Measurements from ENCODE around the gene RAPGEF1. TPM values are rescaled to one million over a fixed set of nuclear protein-coding genes. Genes with fewer than 3 reads are reported as not detected.
A peak's percentile ranks its signal among the peaks of the same experiment; 100 is the strongest.

RAPGEF1 gene
- total and polyA plus RNA-seq, 12 donors: 14.5 to 136 (median 49.1) TPM

DNA sequence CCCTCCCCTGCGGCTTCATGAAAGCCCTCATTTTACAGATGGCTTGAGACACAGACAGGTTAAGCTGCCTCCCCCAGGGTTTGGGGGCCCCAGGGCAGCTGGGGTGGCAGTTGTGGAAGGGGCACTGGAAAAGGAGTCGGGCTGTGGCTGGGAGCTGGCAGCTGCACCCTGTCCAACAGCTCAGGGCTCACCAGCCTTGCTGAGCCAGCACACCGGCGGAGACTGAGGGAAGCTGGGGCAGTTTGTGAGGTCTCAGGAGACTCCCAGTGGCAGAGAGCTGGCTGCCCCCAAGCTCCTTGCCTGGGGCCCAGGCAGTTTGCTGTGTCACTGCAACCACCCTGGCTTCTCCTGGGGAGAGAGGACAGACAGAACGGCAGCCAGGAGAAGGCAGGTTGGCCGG is 34.8 kb upstream of the RAPGEF1 start:
- intact Hi-C loops (cut with DNase I): no loop called here
- no peaks in the 10 kb centered on the region for H3K36me3 ChIP-seq (replicated peaks in 1 of 2)
- H3K27me3 ChIP-seq: peaks cover 4% of the 10 kb centered on the region
- H3K9me3 ChIP-seq (replicated peaks in 1 of 3): no peaks in the 10 kb centered on the region
- WGBS, 4 donors: 73 to 100% (median 84%) methylated on average over 1 to 6 of the region's 6 CpGs
- no peaks in the 10 kb centered on the region for H3K4me1 ChIP-seq (replicated peaks in 1 of 2)
- DNase-seq: no peak
- H3K4me3 ChIP-seq: no peak overlapping the region
- TF ChIP-seq POLR2A (IDR thresholded peaks at IDR 0.05): no peak
- TF ChIP-seq, protein P1, sequence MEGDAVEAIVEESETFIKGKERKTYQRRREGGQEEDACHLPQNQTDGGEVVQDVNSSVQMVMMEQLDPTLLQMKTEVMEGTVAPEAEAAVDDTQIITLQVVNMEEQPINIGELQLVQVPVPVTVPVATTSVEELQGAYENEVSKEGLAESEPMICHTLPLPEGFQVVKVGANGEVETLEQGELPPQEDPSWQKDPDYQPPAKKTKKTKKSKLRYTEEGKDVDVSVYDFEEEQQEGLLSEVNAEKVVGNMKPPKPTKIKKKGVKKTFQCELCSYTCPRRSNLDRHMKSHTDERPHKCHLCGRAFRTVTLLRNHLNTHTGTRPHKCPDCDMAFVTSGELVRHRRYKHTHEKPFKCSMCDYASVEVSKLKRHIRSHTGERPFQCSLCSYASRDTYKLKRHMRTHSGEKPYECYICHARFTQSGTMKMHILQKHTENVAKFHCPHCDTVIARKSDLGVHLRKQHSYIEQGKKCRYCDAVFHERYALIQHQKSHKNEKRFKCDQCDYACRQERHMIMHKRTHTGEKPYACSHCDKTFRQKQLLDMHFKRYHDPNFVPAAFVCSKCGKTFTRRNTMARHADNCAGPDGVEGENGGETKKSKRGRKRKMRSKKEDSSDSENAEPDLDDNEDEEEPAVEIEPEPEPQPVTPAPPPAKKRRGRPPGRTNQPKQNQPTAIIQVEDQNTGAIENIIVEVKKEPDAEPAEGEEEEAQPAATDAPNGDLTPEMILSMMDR (IDR thresholded peaks at IDR 0.05): no peak
- no peak overlapping the region for H3K27ac ChIP-seq

DNA sequence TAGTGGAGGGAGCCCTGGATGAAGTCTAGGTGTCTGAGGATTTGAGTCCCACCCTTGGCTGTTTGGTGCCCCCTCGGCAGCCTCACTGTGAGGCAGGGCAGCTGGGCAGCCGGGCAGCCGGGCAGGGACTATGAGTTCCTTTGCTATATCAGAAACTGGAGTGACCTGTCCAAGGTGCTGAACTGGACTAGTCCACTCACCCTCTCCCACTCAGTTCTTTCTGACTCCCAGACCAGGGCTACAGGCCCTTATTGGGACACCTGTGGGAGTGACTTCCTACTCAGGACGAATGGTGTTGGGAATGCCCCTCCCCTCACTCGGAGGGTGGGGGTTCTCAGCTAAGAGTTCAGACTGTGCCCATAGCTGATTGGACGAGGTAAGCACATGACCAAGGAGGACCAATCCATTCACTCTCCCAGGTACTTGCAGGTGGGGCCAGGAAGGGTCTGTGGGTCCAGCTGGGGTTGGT is 34.1 kb upstream of the RAPGEF1 start:
- peak in 6 of 7 donors; percentile 32 to 73 (median 68) for DNase-seq
- peaks cover 4% of the 10 kb centered on the region for H3K27me3 ChIP-seq
- H3K4me1 ChIP-seq (replicated peaks in 1 of 2): no peaks in the 10 kb centered on the region
- H3K27ac ChIP-seq: no peak overlapping the region
- WGBS, 4 donors: 8 to 25% (median 19%) methylated on average over 5 to 6 of the region's 6 CpGs
- H3K36me3 ChIP-seq (replicated peaks in 1 of 2): no peaks in the 10 kb centered on the region
- no peak overlapping the region for H3K4me3 ChIP-seq
- intact Hi-C loops (cut with DNase I): no loop called here
- TF ChIP-seq, protein P1 (IDR thresholded peaks at IDR 0.05): no peak
- TF ChIP-seq POLR2A (IDR thresholded peaks at IDR 0.05): no peak
- H3K9me3 ChIP-seq (replicated peaks in 1 of 3): no peaks in the 10 kb centered on the region

DNA sequence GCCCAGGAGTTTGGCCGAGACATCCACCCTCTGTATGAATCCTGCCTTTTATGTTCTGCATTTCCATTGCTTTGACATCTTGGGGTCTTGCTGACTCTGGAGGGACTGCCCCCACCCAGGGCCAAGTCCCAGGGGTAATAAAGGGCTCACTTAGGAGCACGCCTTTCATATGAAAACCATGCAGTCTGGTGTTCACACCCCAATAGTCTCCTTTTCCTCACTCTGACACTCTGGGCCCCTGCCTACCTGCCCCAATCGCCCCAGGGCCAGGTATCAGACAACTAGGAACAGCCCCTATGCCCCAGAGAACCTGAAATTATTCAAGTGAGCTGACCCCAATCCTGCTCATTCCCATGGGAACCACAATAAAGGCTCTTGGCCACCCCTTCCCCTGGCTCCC is 33.1 kb upstream of the RAPGEF1 start:
- intact Hi-C loops (cut with DNase I): no loop called here
- no peak overlapping the region for H3K4me3 ChIP-seq
- WGBS, 4 donors: 67 to 76% (median 71%) methylated on average over 3 of the region's 3 CpGs
- no peak overlapping the region for H3K27ac ChIP-seq
- no peak for DNase-seq
- peaks cover 4% of the 10 kb centered on the region for H3K27me3 ChIP-seq
- H3K36me3 ChIP-seq (replicated peaks in 1 of 2): no peaks in the 10 kb centered on the region
- TF ChIP-seq, protein P1 (IDR thresholded peaks at IDR 0.05): no peak
- TF ChIP-seq POLR2A (IDR thresholded peaks at IDR 0.05): no peak
- H3K4me1 ChIP-seq (replicated peaks in 1 of 2): no peaks in the 10 kb centered on the region
- H3K9me3 ChIP-seq (replicated peaks in 1 of 3): no peaks in the 10 kb centered on the region

DNA sequence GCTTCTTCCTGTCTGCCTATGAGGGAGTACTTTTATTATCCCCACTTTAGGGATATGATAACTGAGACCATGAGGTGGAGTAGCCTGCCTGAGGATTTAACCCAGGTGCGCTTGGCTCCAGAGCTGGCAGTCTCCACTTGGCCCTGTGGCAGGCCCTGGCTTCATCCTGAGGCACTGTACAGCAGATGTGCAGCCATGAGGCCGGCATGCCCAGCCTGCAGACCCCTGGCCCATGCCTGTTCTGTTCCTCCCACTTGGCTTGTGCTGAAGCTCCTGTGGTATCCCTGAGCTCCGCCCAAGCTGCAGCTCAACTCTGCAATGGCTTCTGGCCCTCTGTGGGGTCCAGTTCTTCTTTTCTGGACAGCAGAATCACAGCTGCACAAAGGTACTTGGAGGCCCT is 31.8 kb upstream of the RAPGEF1 start:
- H3K36me3 ChIP-seq (replicated peaks in 1 of 2): no peaks in the 10 kb centered on the region
- no peak for DNase-seq
- peaks cover 4% of the 10 kb centered on the region for H3K27me3 ChIP-seq
- intact Hi-C loops (cut with DNase I): no loop called here
- no peaks in the 10 kb centered on the region for H3K4me1 ChIP-seq (replicated peaks in 1 of 2)
- 69 to 100% (median 75%) methylated on average over 1 to 3 of the region's 3 CpGs for WGBS, 4 donors
- H3K4me3 ChIP-seq: no peak overlapping the region
- no peak overlapping the region for H3K27ac ChIP-seq
- TF ChIP-seq, protein P1 (IDR thresholded peaks at IDR 0.05): no peak
- no peak for TF ChIP-seq POLR2A (IDR thresholded peaks at IDR 0.05)
- H3K9me3 ChIP-seq (replicated peaks in 1 of 3): no peaks in the 10 kb centered on the region
